B cell (primary cell): ENCODE data around the gene ZNF441. TPM values are rescaled to one million over a fixed set of nuclear protein-coding genes. Genes with fewer than 3 reads are reported as not detected.

Experiments
- ATAC-seq: fragments of 200-7000 bp; cut with Tn5 transposase; one replicate; pipeline ENCODE4 v1.10.0; 2021; ENCODE audit warnings: low read depth, mild to moderate bottlenecking, moderate number of reproducible peaks, moderate library complexity
- CTCF ChIA-PET: fragments of 350-600 bp; sonication (Branson Sonifier 250); formaldehyde crosslinking; loops from one replicate; lab custom pipeline; 2021; ENCODE audit warnings: antibody characterized with exemption, inconsistent platforms; lab: Charles Lee
- POLR2A ChIA-PET: fragments of 350-600 bp; sonication (Branson Sonifier 250); formaldehyde crosslinking; loops from one replicate; lab custom pipeline; 2021; ENCODE audit warnings: antibody characterized with exemption; lab: Charles Lee
- DNase-seq: peaks from one replicate; pipeline ENCODE4 v3.0.0; 2013
- H2AFZ ChIP-seq: 2 replicates; pipeline ENCODE4 v1.6.1; 2012; ENCODE audit warnings: mild to moderate bottlenecking, low read depth, low read length; ENCODE audit not compliant: insufficient read depth, poor library complexity, severe bottlenecking
- H3K27ac ChIP-seq, 2 donors: 1 replicate in 1 of 2; 2 replicates in 1 of 2; pipeline ENCODE4 v1.5.1; 2012 to 2013; ENCODE audit warnings: low read length in 2 of 2, mild to moderate bottlenecking in 2 of 2, moderate library complexity in 1 of 2
- H3K27me3 ChIP-seq, 4 experiments: fragments of 200-600 bp in 1 of 4; sonication (generic) in 1 of 4; replicated peaks in 1 of 4; 1 replicate in 2 of 4; 2 replicates in 2 of 4; pipeline versions ENCODE4 v1.6.1 to v1.7.0; 2013 to 2016; ENCODE audit warnings: low read length in 3 of 4, mild to moderate bottlenecking in 2 of 4, mixed read lengths in 1 of 4, moderate library complexity in 1 of 4; ENCODE audit not compliant: insufficient read depth in 4 of 4, control insufficient read depth in 3 of 4; ENCODE audit errors: control extremely low read depth in 1 of 4
- H3K36me3 ChIP-seq, 2 experiments: replicated peaks in 1 of 2; 1 replicate in 1 of 2; 2 replicates in 1 of 2; pipeline versions ENCODE4 v1.6.1 to v1.7.1; 2013; ENCODE audit warnings: low read length in 1 of 2; ENCODE audit not compliant: insufficient read depth in 2 of 2, control insufficient read depth in 1 of 2; ENCODE audit errors: control extremely low read depth in 1 of 2, extremely low read depth in 1 of 2
- H3K4me1 ChIP-seq, 2 donors: fragments of 200-600 bp in 1 of 2; sonication (generic) in 1 of 2; 1 replicate in 1 of 2; 2 replicates in 1 of 2; pipeline versions ENCODE4 v1.5.1 to v1.6.1; 2013 to 2017; ENCODE audit warnings: low read length in 2 of 2; ENCODE audit not compliant: control insufficient read depth in 2 of 2, insufficient read depth in 2 of 2
- H3K4me2 ChIP-seq: replicated peaks from 2 replicates; pipeline ENCODE3; 2012; ENCODE audit warnings: mild to moderate bottlenecking, low read depth, low read length; ENCODE audit not compliant: poor library complexity, severe bottlenecking
- H3K4me3 ChIP-seq, 5 experiments: fragments of 200-600 bp in 1 of 5; sonication (generic) in 1 of 5; 1 replicate in 3 of 5; 2 replicates in 2 of 5; pipeline versions ENCODE4 v1.5.1 to v1.7.0; 2011 to 2016; ENCODE audit warnings: low read length in 4 of 5, mild to moderate bottlenecking in 4 of 5, low read depth in 2 of 5, control low read depth in 1 of 5, moderate library complexity in 1 of 5; ENCODE audit not compliant: insufficient read depth in 1 of 5; ENCODE audit errors: control extremely low read depth in 1 of 5, extremely low read depth in 1 of 5
- H3K79me2 ChIP-seq: fragments of 200-600 bp; sonication (generic); one replicate; pipeline ENCODE4 v1.6.0; 2016; ENCODE audit warnings: low read length; ENCODE audit not compliant: control insufficient read depth, insufficient read depth
- H3K9ac ChIP-seq: fragments of 200-600 bp; sonication (generic); 2 replicates; pipeline ENCODE4 v1.6.1; 2017; ENCODE audit warnings: mild to moderate bottlenecking, low read length, moderate library complexity
- H3K9me3 ChIP-seq, 3 donors: one replicate each; pipeline versions ENCODE4 v1.6.1 to v1.7.1; 2013; ENCODE audit warnings: low read length in 2 of 3; ENCODE audit not compliant: control insufficient read depth in 2 of 3, insufficient read depth in 1 of 3; ENCODE audit errors: control extremely low read depth in 1 of 3
- H4K20me1 ChIP-seq: 2 replicates; pipeline ENCODE4 v1.6.0; 2012; ENCODE audit warnings: mild to moderate bottlenecking, low read length; ENCODE audit not compliant: insufficient read depth, control insufficient read depth, poor library complexity, severe bottlenecking
- H3K27ac Mint-ChIP-seq: one replicate; pipeline ENCODE4 v1.8.0; 2021; ENCODE audit warnings: mixed read lengths
- H3K27me3 Mint-ChIP-seq: one replicate; pipeline ENCODE4 v1.8.0; 2021; ENCODE audit warnings: mixed read lengths
- H3K4me1 Mint-ChIP-seq: one replicate; pipeline ENCODE4 v1.8.0; 2021; ENCODE audit warnings: mixed read lengths
- H3K4me3 Mint-ChIP-seq: one replicate; pipeline ENCODE4 v1.8.0; 2021; ENCODE audit warnings: mixed read lengths
- H3K9me3 Mint-ChIP-seq: one replicate; pipeline ENCODE4 v1.8.0; 2022; ENCODE audit warnings: mixed read lengths; ENCODE audit not compliant: insufficient read depth
- EZH2 ChIP-seq: IDR thresholded peaks from 2 replicates; pipeline ENCODE4 v1.6.1; 2012; ENCODE audit warnings: borderline replicate concordance, low read depth, mild to moderate bottlenecking, moderate library complexity, low read length; ENCODE audit not compliant: insufficient read depth, poor library complexity, severe bottlenecking
- WGBS: methylation state at CpG from one replicate; pipeline ENCODE4 v1.1.5; 2013; ENCODE audit warnings: missing lambda C conversion rate; ENCODE audit not compliant: insufficient coverage; 5-methylcytosine and 5-hydroxymethylcytosine counted together
- intact Hi-C: fragments of 100-400 bp; cut with micrococcal nuclease; formaldehyde crosslinking; loops from one replicate; pipeline ENCODE4 v1.10.0; 2022
- polyA plus RNA-seq: library from polyadenylated mRNA; depleted of rRNA; stranded (reverse); fragments of >200 nt; gene quantifications from 2 replicates; pipeline ENCODE4 v1.2.3, GENCODE V29; 2012
- total RNA-seq, 2 donors: library from RNA; stranded (reverse); fragments of 120-200 nt in 1 of 2; gene quantifications; 1 replicate in 1 of 2; 2 replicates in 1 of 2; pipeline versions ENCODE4 v1.2.3 to v1.2.4, GENCODE V29; 2013 to 2022
- TF ChIP-seq, protein P1 (sequence below): fragments of 200-600 bp; IDR thresholded peaks from one replicate; pipeline ENCODE4 v1.8.0; 2022; ENCODE audit warnings: antibody characterized with exemption, mild to moderate bottlenecking

Gene ZNF441
- total and polyA plus RNA-seq, 2 donors (not counting 1 experiment from before 2014, with no cell fraction given) = 7.4 to 43.5 TPM

DNA sequence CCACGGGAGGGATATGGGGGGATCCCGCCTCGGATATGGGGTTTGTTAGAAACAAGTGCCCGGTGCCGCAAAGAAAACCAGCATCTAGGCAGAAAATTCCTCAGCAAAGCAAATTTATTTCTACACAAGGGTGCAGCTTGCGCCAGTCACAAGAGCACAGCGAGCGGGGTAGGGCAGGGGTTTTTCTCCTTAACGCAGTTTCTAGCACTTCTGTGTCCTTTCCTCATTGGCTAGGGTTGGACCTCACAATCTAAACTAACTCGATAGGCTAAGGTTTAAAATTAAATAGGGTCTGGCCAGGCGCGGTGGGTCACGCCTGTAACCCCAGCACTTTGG, 47.9 kb downstream of the ZNF441 start:
- H4K20me1 ChIP-seq = no peaks in the 10 kb centered on the region
- H3K27ac Mint-ChIP-seq = peak overlapping the region; percentile 50
- no peaks in the 10 kb centered on the region for H3K27me3 ChIP-seq
- peak overlapping the region; percentile 63 to 94 (median 77) for H3K4me3 ChIP-seq
- POLR2A ChIA-PET = interaction anchor here (0.7 kb wide), 1 partner anchor 307 kb away, joined by 3 read pairs; no protein-coding TSS in a partner anchor
- peak overlapping the region; percentile 81 for H3K9ac ChIP-seq
- CTCF ChIA-PET = interaction anchor here (1.9 to 5.5 kb wide), 3 partner anchors 17 to 326 kb away, joined by 6 to 54 read pairs (median 12); partner anchors contain the start of genes ZNF20 and ZNF491
- peaks cover 42% of the 10 kb centered on the region for H3K79me2 ChIP-seq
- no peaks in the 10 kb centered on the region for H3K27me3 Mint-ChIP-seq
- no peaks in the 10 kb centered on the region for H3K36me3 ChIP-seq
- TF ChIP-seq, protein P1, sequence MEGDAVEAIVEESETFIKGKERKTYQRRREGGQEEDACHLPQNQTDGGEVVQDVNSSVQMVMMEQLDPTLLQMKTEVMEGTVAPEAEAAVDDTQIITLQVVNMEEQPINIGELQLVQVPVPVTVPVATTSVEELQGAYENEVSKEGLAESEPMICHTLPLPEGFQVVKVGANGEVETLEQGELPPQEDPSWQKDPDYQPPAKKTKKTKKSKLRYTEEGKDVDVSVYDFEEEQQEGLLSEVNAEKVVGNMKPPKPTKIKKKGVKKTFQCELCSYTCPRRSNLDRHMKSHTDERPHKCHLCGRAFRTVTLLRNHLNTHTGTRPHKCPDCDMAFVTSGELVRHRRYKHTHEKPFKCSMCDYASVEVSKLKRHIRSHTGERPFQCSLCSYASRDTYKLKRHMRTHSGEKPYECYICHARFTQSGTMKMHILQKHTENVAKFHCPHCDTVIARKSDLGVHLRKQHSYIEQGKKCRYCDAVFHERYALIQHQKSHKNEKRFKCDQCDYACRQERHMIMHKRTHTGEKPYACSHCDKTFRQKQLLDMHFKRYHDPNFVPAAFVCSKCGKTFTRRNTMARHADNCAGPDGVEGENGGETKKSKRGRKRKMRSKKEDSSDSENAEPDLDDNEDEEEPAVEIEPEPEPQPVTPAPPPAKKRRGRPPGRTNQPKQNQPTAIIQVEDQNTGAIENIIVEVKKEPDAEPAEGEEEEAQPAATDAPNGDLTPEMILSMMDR = no peak
- TF ChIP-seq EZH2 = no peak
- H3K4me1 Mint-ChIP-seq = peaks cover 29% of the 10 kb centered on the region
- no peaks in the 10 kb centered on the region for H3K9me3 ChIP-seq
- ATAC-seq (no peak), DNase-seq (no peak)
- intact Hi-C loops = loop anchor here (1.0 to 5.0 kb wide), 9 partner anchors 34 to 328 kb away; partner anchors contain the start of genes ZNF20 and ZNF439
- 26% methylated on average over 7 of the region's 13 CpGs for WGBS
- peak overlapping the region; percentile 87 for H3K4me3 Mint-ChIP-seq
- H3K4me1 ChIP-seq = peaks cover 4 to 14% of the 10 kb centered on the region in 2 donors
- peak overlapping the region; percentile 90 for H2AFZ ChIP-seq
- peak overlapping the region in 1 of 2 donors; percentile 66 for H3K27ac ChIP-seq
- H3K4me2 ChIP-seq = peak overlapping the region; percentile 82
- H3K9me3 Mint-ChIP-seq = no peaks in the 10 kb centered on the region

DNA sequence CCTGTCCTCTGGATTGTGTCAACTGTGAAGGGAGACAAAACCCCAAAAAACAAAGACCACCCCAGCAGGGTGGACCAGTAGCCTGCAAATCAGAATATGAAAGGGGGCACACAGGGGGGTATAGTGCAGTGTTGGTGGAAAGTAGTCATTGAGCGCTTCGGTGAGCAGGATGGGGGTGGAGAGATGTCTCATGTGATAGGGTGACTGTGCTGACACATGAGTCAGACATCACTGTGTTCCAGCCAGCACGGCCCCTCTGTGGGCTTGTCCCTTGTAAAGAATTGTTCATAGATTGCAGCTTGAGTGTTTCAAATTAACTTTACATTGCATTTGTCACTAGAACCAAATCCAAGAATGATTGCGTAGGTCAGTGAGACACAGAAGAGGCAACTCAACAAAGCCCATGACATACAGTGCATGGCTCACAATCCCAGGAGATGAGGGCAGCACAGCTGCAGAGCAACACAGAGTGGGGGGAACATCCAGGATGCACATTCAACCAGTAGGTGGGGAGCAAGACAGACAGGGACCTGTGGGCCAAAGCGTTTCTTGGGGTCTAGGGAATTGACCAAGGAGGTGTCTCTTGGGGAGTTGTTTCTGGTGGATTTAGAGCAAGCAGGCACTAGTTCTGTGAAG, 54.8 kb downstream of the ZNF441 start:
- H3K4me3 ChIP-seq = no peak overlapping the region
- H3K4me3 Mint-ChIP-seq = no peak overlapping the region
- H3K27me3 ChIP-seq = no peaks in the 10 kb centered on the region
- DNase-seq (no peak), ATAC-seq (no peak)
- 100% methylated on average over 3 of the region's 5 CpGs for WGBS
- CTCF ChIA-PET = no interaction called here
- no peak overlapping the region for H2AFZ ChIP-seq
- no peaks in the 10 kb centered on the region for H3K4me1 ChIP-seq
- H3K9ac ChIP-seq = no peak overlapping the region
- H3K27me3 Mint-ChIP-seq = no peaks in the 10 kb centered on the region
- peaks cover 44% of the 10 kb centered on the region for H3K79me2 ChIP-seq
- no peak overlapping the region for H3K27ac Mint-ChIP-seq
- intact Hi-C loops = no loop called here
- no peak for TF ChIP-seq EZH2
- TF ChIP-seq, protein P1 = no peak
- POLR2A ChIA-PET = no interaction called here
- H3K27ac ChIP-seq = no peak overlapping the region
- no peaks in the 10 kb centered on the region for H3K9me3 Mint-ChIP-seq
- H3K4me2 ChIP-seq = no peak overlapping the region
- H4K20me1 ChIP-seq = no peaks in the 10 kb centered on the region
- peaks cover 13% of the 10 kb centered on the region for H3K4me1 Mint-ChIP-seq
- peaks cover 0 to 9% of the 10 kb centered on the region in 2 experiments for H3K36me3 ChIP-seq
- no peaks in the 10 kb centered on the region for H3K9me3 ChIP-seq
